ENCODE results near the gene OSBPL1A. TPM values are rescaled to one million over a fixed set of nuclear protein-coding genes. Genes with fewer than 3 reads are reported as not detected.

The OSBPL1A gene
- total and polyA plus RNA-seq, 10 of the 15 experiments (the other 5 are each of a cell fraction or from before 2014, with no cell fraction given): 0.02 to 0.83 (median 0.11) TPM; not detected in 6

DNA sequence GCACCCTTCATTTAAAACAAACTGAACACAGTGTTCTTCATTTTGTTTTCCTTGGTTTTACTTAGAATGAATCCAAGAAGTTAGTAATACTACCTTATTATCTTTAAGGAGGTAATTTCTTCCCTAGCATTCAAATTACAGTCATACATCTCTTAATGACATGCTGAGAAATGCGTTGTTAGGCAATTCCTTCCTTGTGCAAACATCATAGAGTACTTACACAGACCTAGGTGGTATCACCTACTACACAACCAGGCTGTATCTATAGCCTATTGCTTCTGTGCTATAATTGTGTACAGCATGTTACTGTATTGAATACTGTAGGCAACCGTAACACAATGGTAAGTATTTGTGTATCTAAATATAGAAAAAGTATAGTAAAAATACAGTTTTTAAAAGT, 267.1 kb downstream of the OSBPL1A start (continued):
- TF ChIP-seq ZBTB11 (CRISPR knock-in tag; IDR thresholded peaks at IDR 0.05) (no peak), ASH2L (IDR thresholded peaks at IDR 0.05; ENCODE audit: borderline replicate concordance, low read depth) (no peak), ZNF24 (IDR thresholded peaks at IDR 0.05) (no peak), SRF (IDR thresholded peaks at IDR 0.05; ENCODE audit: low read depth in 2 of 2, low read length in 2 of 2) (no peak), SP1 (IDR thresholded peaks at IDR 0.05; ENCODE audit: low read depth, low read length) (no peak), RB1 (IDR thresholded peaks at IDR 0.05; ENCODE audit: borderline replicate concordance) (no peak), POLR2AphosphoS2 (IDR thresholded peaks at IDR 0.05; ENCODE audit: low read depth, low read length) (no peak), KAT2A (conservative IDR thresholded peaks at IDR 0.05; ENCODE audit: control insufficient read depth, low read depth, low read length) (no peak), SMAD1 (IDR thresholded peaks at IDR 0.05; ENCODE audit: low read depth, partially characterized antibody) (no peak)

DNA sequence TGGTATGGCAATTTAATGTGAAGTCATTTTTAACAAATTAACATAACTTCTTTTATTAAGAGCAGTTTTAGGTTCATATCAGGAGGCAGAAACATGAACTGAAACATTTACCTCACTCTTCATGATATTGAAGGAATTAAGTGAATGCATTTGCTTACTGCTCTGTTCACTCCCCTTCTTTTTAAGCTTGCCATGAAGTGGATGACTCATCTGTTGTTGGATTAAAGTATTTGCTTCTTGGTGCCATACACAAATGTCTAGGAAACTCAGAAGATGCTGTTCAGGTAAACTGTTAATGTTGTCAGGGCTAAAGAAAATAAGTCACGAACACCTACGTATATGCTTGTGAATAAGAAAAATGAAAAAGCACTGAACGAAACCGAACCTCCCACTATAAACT, 268.9 kb downstream of the OSBPL1A start:
- ChIA-PET CTCF (interaction anchor here (0.8 kb wide), 1 partner anchor 10 kb away, joined by 4 read pairs; the partner anchor contains the start of gene CABYR), SMC1A (ENCODE audit: uncharacterized antibody, unreplicated experiment) (no interaction called here), POLR2A (no interaction called here), RAD21 (ENCODE audit: unreplicated experiment) (no interaction called here)
- H3K4me1 ChIP-seq (ENCODE audit: control insufficient read depth, insufficient read depth, low read length): no peaks in the 10 kb centered on the region
- no peak overlapping the region for H3K4me2 ChIP-seq (ENCODE audit: control insufficient read depth, insufficient read depth)
- no peaks in the 10 kb centered on the region for H3K27me3 ChIP-seq (replicated peaks in 1 of 2; ENCODE audit: control insufficient read depth in 2 of 2, insufficient read depth in 2 of 2, low read length in 1 of 2)
- FAIRE-seq (no peak), DNase-seq (ENCODE audit: low read depth, low spot score) (no peak), ATAC-seq (no peak)
- in situ Hi-C loops (cut with MboI): loop anchor here (10.0 kb wide), 1 partner anchor 504 kb away; no protein-coding TSS in a partner anchor
- H2AFZ ChIP-seq (ENCODE audit: control insufficient read depth, low read depth, low read length): no peak overlapping the region
- no peak overlapping the region for H3K9ac ChIP-seq (ENCODE audit: control insufficient read depth, insufficient read depth, low read length)
- no peaks in the 10 kb centered on the region for H3K9me3 ChIP-seq (replicated peaks; ENCODE audit: control insufficient read depth, insufficient read depth, low read length)
- H4K20me1 ChIP-seq (ENCODE audit: control insufficient read depth, insufficient read depth): no peaks in the 10 kb centered on the region
- H3K4me3 ChIP-seq: no peak overlapping the region
- H3K27ac ChIP-seq (ENCODE audit: control insufficient read depth, insufficient read depth): no peak overlapping the region
- BruUV-seq (replicated peaks): no TSS peak
- WGBS (ENCODE audit: insufficient coverage, insufficient replicate concordance, low lambda C conversion rate, missing lambda C conversion rate): 75% methylated on average over 4 of the region's 4 CpGs
- intact Hi-C loops (cut with micrococcal nuclease; ENCODE audit: unreplicated experiment): no loop called here
- peaks cover 0 to 9% of the 10 kb centered on the region in 2 experiments; a peak in 2 of 4 replicates for H3K36me3 ChIP-seq (ENCODE audit: control insufficient read depth in 2 of 2, insufficient read depth in 2 of 2, low read length in 1 of 2)
- H3K79me2 ChIP-seq (ENCODE audit: control insufficient read depth, insufficient read depth, low read length): no peaks in the 10 kb centered on the region
- TF ChIP-seq STAT1 (conservative IDR thresholded peaks at IDR 0.05) (no peak), EED (IDR thresholded peaks at IDR 0.05; ENCODE audit: low read depth) (no peak), CEBPB (IDR thresholded peaks at IDR 0.05; ENCODE audit: borderline replicate concordance in 1 of 2, low read depth in 2 of 2, low read length in 2 of 2) (no peak), NFYB (IDR thresholded peaks at IDR 0.05; ENCODE audit: insufficient read depth, low read depth, low read length) (no peak), ZSCAN29 (IDR thresholded peaks at IDR 0.05) (no peak), RELA (IDR thresholded peaks at IDR 0.05; ENCODE audit: borderline replicate concordance, partially characterized antibody) (no peak)
- TF ChIP-seq, protein P1, sequence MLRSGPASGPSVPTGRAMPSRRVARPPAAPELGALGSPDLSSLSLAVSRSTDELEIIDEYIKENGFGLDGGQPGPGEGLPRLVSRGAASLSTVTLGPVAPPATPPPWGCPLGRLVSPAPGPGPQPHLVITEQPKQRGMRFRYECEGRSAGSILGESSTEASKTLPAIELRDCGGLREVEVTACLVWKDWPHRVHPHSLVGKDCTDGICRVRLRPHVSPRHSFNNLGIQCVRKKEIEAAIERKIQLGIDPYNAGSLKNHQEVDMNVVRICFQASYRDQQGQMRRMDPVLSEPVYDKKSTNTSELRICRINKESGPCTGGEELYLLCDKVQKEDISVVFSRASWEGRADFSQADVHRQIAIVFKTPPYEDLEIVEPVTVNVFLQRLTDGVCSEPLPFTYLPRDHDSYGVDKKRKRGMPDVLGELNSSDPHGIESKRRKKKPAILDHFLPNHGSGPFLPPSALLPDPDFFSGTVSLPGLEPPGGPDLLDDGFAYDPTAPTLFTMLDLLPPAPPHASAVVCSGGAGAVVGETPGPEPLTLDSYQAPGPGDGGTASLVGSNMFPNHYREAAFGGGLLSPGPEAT (IDR thresholded peaks at IDR 0.05; ENCODE audit: low read depth): no peak
